Stimulated activated naive CD8-positive, alpha-beta T cell treated with anti-CD3 and anti-CD28 coated beads, Interleukin-15, Interleukin-2, amounts not matched to agents 100 U/mL and 50 U/mL, for 24 hours (primary cell): ENCODE measurements around the gene KDSR.

Experiments used
- ATAC-seq: fragments of 150-1000 bp; cut with Tn5 transposase; one replicate; pipeline ENCODE4 v1.10.0; 2021
- DNase-seq: peaks from one replicate; pipeline ENCODE4 v3.0.0; 2021

KDSR gene

GRCh38 chr18:63367053-63367953, at the start of gene KDSR:
TSS of gene KDSR (minus strand) at chr18:63367206. CDS start at chr18:63367118, 88 bp downstream.
- DNase-seq (peak; percentile 88), ATAC-seq (peak; percentile 81)

- ATAC-seq = no peak
- no peak for DNase-seq
These were observed 45.9 kb upstream of the KDSR start for GRCh38 chr18:63412953-63413352.

GRCh38 chr18:63410792-63411191, 43.8 kb upstream of the KDSR start:
- no peak for DNase-seq
- peak; percentile 84 for ATAC-seq

DNA sequence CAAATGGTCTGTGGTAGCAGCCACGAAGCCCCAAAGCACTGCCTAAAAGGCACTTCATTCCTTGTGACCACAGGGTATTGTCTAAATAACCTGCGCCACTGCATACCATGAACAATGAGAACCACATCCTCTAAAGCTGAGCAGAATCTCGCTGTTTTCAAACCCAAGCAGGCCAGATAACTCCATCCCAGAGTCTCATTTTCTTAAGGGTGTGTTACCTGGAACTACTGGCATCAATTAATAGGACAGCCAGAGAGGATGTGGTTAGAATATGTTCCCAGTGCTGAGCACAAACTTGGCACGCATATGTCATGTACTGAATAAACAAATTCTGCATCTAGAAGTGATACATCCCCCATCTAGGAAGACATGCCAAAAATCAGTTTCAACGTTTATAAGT, 42.3 kb upstream of the KDSR start:
- no peak for DNase-seq
- ATAC-seq = peak; percentile 42

DNA sequence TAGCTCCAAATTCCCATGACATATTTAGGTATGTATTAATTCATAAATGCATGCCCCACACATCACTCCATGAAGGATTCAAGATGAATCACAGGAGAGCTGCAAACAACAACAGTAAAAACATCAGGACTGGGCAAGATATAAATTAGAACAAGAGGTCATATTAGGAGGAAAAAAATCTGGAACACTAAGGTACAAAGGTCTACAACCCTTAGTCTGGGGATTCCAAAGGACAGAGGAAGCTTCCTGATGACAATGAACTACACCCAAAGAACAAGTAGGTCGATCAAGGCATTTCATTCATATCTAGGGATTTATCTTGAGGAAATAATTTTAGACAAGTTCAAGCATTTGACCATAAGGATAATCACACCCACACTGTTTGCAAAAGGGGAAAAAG, 40.7 kb upstream of the KDSR start:
- DNase-seq (no peak), ATAC-seq (no peak)

- ATAC-seq = no peak
These were observed 39.0 kb upstream of the KDSR start for GRCh38 chr18:63405986-63406385.

GRCh38 chr18:63402246-63403162, 35.5 kb upstream of the KDSR start:
- DNase-seq = no peak
- no peak for ATAC-seq

More at GRCh38 chr18:63405986-63406385, 39.0 kb upstream of the KDSR start:
- DNase-seq = no peak

GRCh38 chr18:63399300-63399699, 32.3 kb upstream of the KDSR start:
- DNase-seq = no peak
- ATAC-seq = no peak

- ATAC-seq (no peak), DNase-seq (no peak)
These were observed 30.3 kb upstream of the KDSR start for GRCh38 chr18:63397349-63397748.

- ATAC-seq = no peak
- DNase-seq = no peak
These were observed 28.5 kb upstream of the KDSR start for GRCh38 chr18:63395503-63395902.

DNA sequence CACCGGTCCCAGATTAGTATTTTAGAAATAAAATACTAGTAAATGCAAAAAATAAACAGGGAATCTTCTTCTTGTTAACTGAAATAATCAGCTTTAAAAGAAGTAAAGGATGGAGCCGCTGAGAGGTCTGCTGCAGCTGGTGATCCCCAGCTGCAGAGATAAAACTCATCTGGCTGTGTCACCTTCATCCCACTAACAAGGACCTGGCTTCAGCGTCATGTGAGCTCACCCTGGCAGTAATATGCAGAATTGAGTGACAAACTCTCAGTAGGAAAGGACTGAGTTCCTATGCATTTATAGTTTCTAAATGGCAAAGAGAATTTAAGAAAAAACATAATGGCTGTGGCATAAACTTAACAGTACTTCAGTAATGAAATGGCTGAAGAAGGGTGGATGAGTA, 27.9 kb upstream of the KDSR start:
- ATAC-seq = no peak
- DNase-seq = no peak

GRCh38 chr18:63387861-63388260, 20.9 kb upstream of the KDSR start:
- no peak for ATAC-seq
- no peak for DNase-seq

GRCh38 chr18:63382843-63383242, 15.8 kb upstream of the KDSR start:
- DNase-seq = no peak
- no peak for ATAC-seq

DNA sequence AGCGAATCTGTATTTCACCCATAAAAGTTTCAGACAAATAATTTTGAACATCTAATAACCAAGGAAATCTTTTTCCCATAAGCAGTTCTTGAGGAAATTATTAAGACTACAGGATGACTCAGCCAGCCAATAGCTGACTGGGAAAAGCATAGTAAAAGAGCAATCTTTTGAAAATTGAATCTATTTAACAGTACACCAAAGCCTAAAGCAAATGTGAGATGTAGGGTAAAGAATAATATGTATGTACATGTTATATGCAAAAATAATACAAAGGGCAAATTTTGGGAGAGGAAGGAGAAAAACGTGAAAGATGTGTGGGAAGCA, 12.6 kb upstream of the KDSR start:
- ATAC-seq (no peak), DNase-seq (no peak)

GRCh38 chr18:63378919-63379638, 12.1 kb upstream of the KDSR start:
- DNase-seq (no peak), ATAC-seq (peak; percentile 23)

GRCh38 chr18:63377275-63377980, 10.4 kb upstream of the KDSR start:
- no peak for DNase-seq
- ATAC-seq = no peak

DNA sequence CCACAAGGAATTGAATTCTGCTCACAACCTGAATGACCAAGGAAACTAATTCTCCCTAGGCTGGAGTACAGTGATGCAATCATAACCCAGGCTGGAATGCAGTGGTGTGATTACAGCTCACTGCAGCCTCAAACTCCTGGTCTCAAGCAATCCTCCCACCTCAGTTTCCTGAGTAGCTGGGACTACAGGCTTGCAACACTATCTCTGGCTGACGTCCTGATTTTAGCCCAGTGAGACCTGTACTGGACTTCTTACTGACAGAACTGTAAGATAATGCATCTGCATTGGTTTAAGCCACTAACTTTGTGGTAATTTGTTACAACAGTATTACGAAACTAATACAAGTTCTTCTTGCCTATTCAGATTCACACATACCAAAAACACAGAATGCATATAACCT, 9.5 kb upstream of the KDSR start:
- DNase-seq (no peak), ATAC-seq (no peak)

GRCh38 chr18:63374540-63374939, 7.5 kb upstream of the KDSR start:
- ATAC-seq = no peak
- no peak for DNase-seq

DNA sequence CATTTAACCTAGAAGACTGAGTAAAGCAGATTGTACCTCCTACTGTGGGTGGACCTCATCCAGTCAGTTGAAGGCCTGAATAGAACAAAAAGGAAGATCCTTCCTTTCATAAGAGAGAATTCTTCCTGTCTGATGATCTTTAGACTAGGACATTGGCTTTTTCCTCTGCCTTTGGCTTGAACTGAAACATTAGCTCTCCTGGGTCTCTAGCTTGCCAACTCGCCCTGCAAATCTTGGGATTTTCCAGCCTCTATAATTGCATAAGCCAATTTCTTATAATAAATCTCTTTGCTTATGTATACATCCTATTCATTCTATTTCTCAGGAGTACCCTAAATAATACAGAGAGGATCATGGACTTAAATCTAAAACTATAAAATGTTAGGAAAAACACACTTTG, 6.2 kb upstream of the KDSR start:
- ATAC-seq = no peak
- DNase-seq = no peak

DNA sequence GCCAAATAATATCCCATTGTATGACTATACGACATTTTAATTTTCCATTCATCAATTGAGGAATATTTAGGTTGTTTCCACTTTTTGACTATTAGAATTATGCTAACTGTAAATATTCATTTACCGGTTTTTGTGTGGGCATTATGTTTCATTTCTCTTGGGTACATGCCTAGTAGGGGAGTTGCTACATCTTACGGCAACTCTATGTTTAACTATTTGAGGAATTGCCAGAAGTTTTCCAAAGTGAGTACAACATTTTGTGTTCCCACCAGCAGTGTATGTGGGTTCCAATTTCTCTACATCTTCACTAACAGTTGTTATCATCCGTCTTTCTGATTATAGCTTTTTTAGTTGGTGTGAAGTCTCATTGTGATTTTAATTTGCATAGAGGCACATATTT, 1.6 kb upstream of the KDSR start:
- DNase-seq (no peak), ATAC-seq (no peak)

GRCh38 chr18:63366213-63367052, 573 bp downstream of the KDSR start:
- ATAC-seq (peak; percentile 76), DNase-seq (peak; percentile 75)
